HUES48 (cell line): ENCODE measurements around the gene BRD9.

Source experiments
- H3K27ac ChIP-seq: one replicate; pipeline ENCODE4 v1.7.0; 2013; ENCODE audit warnings: low read depth, low read length, inconsistent platforms
- H3K27me3 ChIP-seq: 2 replicates; pipeline ENCODE4 v1.6.1; 2013; ENCODE audit warnings: mild to moderate bottlenecking, low read length; ENCODE audit not compliant: control insufficient read depth, insufficient read depth
- H3K36me3 ChIP-seq: 2 replicates; pipeline ENCODE4 v1.6.1; 2013; ENCODE audit warnings: low read length; ENCODE audit not compliant: control insufficient read depth, insufficient read depth
- H3K4me1 ChIP-seq: 2 replicates; pipeline ENCODE4 v1.6.1; 2013; ENCODE audit warnings: mild to moderate bottlenecking, low read length; ENCODE audit not compliant: control insufficient read depth, insufficient read depth
- H3K4me3 ChIP-seq: 2 replicates; pipeline ENCODE4 v1.5.1; 2013; ENCODE audit warnings: mild to moderate bottlenecking, low read depth, low read length
- H3K9ac ChIP-seq: 2 replicates; pipeline ENCODE4 v1.6.1; 2013; ENCODE audit warnings: mild to moderate bottlenecking, low read depth, low read length, moderate library complexity
- H3K9me3 ChIP-seq: 2 replicates; pipeline ENCODE4 v1.6.1; 2013; ENCODE audit warnings: low read length; ENCODE audit not compliant: control insufficient read depth, insufficient read depth

BRD9 gene

GRCh38 chr5:911601-912000, 19.0 kb upstream of the BRD9 start:
- peaks cover 82% of the 10 kb centered on the region for H3K36me3 ChIP-seq
- no peak overlapping the region for H3K4me3 ChIP-seq

GRCh38 chr5:910769-911160, 18.2 kb upstream of the BRD9 start:
- peaks cover 82% of the 10 kb centered on the region for H3K36me3 ChIP-seq
- no peak overlapping the region for H3K27ac ChIP-seq
- H3K9me3 ChIP-seq: no peaks in the 10 kb centered on the region

More at GRCh38 chr5:911601-912000, 19.0 kb upstream of the BRD9 start:
- no peak overlapping the region for H3K9ac ChIP-seq
- H3K4me1 ChIP-seq: no peaks in the 10 kb centered on the region
- no peaks in the 10 kb centered on the region for H3K27me3 ChIP-seq
- H3K9me3 ChIP-seq: no peaks in the 10 kb centered on the region
- no peak overlapping the region for H3K27ac ChIP-seq

GRCh38 chr5:909994-910768, 17.6 kb upstream of the BRD9 start:
- peaks cover 83% of the 10 kb centered on the region for H3K36me3 ChIP-seq
- no peaks in the 10 kb centered on the region for H3K4me1 ChIP-seq
- H3K4me3 ChIP-seq: no peak overlapping the region
- H3K27me3 ChIP-seq: no peaks in the 10 kb centered on the region
- H3K9me3 ChIP-seq: no peaks in the 10 kb centered on the region
- no peak overlapping the region for H3K27ac ChIP-seq
- no peak overlapping the region for H3K9ac ChIP-seq

More at GRCh38 chr5:910769-911160, 18.2 kb upstream of the BRD9 start:
- Histone ChIP-seq H3K4me1 (no peaks in the 10 kb centered on the region), H3K27me3 (no peaks in the 10 kb centered on the region), H3K9ac (no peak overlapping the region), H3K4me3 (no peak overlapping the region)

- H3K4me1 ChIP-seq: no peaks in the 10 kb centered on the region
- no peak overlapping the region for H3K4me3 ChIP-seq
- H3K9ac ChIP-seq: no peak overlapping the region
- no peaks in the 10 kb centered on the region for H3K9me3 ChIP-seq
- H3K27me3 ChIP-seq: no peaks in the 10 kb centered on the region
- H3K36me3 ChIP-seq: peaks cover 83% of the 10 kb centered on the region
- no peak overlapping the region for H3K27ac ChIP-seq
These were observed 16.5 kb upstream of the BRD9 start for GRCh38 chr5:909086-909485.

DNA sequence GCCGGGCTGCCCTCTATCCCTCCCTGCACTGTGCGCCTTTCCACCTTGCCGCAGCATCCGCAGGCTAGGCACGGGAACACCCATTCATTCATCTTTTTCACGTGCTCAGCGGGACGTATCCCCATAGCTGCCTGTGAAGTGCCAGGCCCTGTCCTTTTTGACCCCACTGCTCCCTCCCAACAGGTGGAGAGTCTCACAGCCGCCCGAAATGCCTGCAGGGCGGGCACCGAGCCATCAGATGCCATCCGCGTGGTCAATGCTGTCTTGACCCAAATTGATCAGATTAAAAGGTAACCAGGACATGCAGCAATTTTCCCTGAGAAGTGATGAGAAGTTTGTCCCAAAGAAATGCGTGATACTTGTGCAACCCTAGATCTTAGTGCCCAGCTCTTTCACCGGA, 15.6 kb upstream of the BRD9 start:
- no peak overlapping the region for H3K27ac ChIP-seq
- no peak overlapping the region for H3K4me3 ChIP-seq
- H3K27me3 ChIP-seq: no peaks in the 10 kb centered on the region
- no peak overlapping the region for H3K9ac ChIP-seq
- H3K36me3 ChIP-seq: peaks cover 81% of the 10 kb centered on the region
- no peaks in the 10 kb centered on the region for H3K9me3 ChIP-seq
- H3K4me1 ChIP-seq: no peaks in the 10 kb centered on the region

DNA sequence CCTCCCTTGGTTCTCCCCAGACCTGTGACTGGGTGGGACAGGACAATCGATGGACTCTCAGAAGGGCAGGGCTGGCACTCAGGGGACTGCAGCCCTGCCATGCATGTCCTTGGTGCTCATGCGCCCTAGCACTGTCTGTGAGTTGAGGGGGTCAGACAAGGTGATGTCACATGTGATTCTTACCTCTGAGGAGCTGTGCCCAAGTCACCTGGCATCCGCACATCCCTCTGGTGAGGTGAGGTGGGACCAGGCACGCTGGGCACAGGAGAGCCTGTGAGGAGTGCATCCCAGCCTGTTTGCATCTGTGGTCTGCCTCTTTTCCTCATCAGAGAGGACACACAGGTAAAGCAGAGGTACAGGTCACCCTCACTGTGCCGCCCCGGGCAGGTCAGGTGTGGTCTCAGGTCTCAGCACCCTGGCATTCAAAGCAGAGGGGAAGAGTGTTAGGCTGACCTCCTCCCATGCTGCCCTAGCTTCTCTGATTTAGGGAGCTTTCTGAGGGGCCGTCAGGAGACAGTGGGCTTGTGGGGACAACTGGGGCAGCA, 14.8 kb upstream of the BRD9 start:
- H3K9ac ChIP-seq: no peak overlapping the region
- H3K36me3 ChIP-seq: peaks cover 79% of the 10 kb centered on the region
- no peaks in the 10 kb centered on the region for H3K27me3 ChIP-seq

DNA sequence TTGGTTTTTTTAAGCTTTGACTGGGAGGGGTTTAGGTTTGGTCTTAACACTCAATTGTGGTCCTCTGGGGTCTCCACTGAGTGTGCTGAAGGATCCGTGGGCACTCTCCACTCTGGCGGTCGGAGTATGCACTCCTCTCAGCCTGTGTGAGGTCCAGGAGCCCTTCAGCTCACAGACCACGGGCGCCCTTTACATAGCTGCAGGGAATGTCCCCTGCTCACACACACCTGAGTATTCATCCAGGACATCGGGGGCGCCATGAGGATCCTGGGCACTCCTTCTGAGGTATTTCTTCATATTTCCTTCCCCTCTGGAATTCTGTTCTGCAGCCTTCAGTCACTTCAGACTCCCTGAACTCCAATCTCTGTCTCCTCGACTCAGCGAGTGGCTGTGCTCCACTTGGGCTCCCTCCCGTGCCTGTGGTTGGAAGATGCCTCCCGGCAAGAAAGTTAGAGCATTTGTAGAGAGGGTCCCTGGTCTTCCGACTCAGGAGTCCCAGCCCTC, 12.6 kb upstream of the BRD9 start:
- Histone ChIP-seq H3K9me3 (no peaks in the 10 kb centered on the region), H3K9ac (no peak overlapping the region)

More for the DNA sequence above, 14.8 kb upstream of the BRD9 start:
- Histone ChIP-seq H3K4me3 (no peak overlapping the region), H3K27ac (no peak overlapping the region), H3K9me3 (no peaks in the 10 kb centered on the region), H3K4me1 (no peaks in the 10 kb centered on the region)

GRCh38 chr5:903756-904096, 11.1 kb upstream of the BRD9 start:
- Histone ChIP-seq H3K4me3 (no peak overlapping the region), H3K27ac (no peak overlapping the region), H3K4me1 (no peaks in the 10 kb centered on the region), H3K9ac (no peak overlapping the region), H3K9me3 (no peaks in the 10 kb centered on the region), H3K27me3 (no peaks in the 10 kb centered on the region), H3K36me3 (peaks cover 82% of the 10 kb centered on the region)

More for the DNA sequence above, 12.6 kb upstream of the BRD9 start:
- Histone ChIP-seq H3K4me1 (no peaks in the 10 kb centered on the region), H3K27me3 (no peaks in the 10 kb centered on the region), H3K27ac (no peak overlapping the region), H3K4me3 (no peak overlapping the region), H3K36me3 (peaks cover 86% of the 10 kb centered on the region)

DNA sequence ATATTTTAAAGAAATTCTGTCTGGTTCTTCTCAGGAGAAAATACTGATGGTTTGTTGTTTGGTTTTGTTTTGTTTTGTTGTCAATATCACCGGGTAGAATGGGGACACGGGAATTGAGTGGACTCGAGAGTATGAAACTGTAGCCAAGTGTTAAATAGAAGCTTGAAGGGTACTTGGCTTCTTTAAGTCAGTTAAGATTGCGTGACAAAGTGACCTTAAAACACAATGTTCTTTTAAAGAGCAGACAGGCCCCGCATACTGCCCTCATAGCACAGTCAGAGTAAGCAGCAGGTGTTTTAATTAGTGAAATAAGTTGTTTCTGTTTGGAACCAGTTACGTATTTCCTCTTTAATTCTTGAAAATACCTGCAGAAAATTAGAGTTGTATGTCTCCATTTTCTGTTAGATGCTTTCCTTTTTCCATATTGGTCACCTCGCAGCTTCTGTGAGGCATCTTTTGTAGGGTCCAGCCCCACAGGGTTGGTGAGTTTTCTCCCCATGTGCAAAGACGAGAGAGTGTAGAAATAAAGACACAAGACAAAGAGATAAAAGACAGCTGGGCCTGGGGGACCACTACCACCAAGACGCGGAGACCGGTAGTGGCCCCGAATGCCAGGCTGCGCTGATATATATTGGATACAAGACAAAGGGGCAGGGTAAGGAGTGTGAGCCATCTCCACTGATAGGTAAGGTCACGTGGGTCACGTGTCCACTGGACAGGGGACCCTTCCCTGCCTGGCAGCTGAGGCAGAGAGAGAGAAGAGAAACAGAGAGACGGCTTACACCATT, 9.7 kb upstream of the BRD9 start:
- Histone ChIP-seq H3K9me3 (no peaks in the 10 kb centered on the region), H3K4me3 (no peak overlapping the region), H3K4me1 (no peaks in the 10 kb centered on the region), H3K9ac (no peak overlapping the region), H3K36me3 (peaks cover 70% of the 10 kb centered on the region), H3K27me3 (no peaks in the 10 kb centered on the region), H3K27ac (no peak overlapping the region)

DNA sequence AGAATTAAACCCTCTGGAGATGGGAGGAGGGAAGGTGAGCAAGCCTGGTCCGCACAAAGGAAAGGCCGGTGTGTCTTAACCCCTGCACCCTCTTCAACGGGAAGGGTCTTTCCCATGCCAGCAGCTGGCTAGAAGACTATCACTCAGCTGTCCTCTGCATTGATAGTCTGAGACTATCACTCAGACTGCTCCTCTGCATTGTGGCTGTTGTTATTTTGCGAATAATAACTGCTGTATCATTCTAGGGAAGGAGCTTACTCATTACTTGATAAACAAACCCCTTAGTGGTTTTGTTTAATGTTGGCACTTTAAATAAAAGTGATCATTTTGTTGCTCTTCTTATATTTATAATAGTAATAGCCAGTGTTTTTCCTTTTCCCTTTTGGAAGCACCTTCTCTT, 8.2 kb upstream of the BRD9 start:
- no peak overlapping the region for H3K9ac ChIP-seq
- H3K36me3 ChIP-seq: peaks cover 68% of the 10 kb centered on the region
- H3K27ac ChIP-seq: no peak overlapping the region
- no peaks in the 10 kb centered on the region for H3K4me1 ChIP-seq
- no peaks in the 10 kb centered on the region for H3K27me3 ChIP-seq
- no peaks in the 10 kb centered on the region for H3K9me3 ChIP-seq
- no peak overlapping the region for H3K4me3 ChIP-seq

GRCh38 chr5:893711-894110, 1.1 kb upstream of the BRD9 start:
- Histone ChIP-seq H3K9ac (peak overlapping the region; percentile 94), H3K9me3 (no peaks in the 10 kb centered on the region), H3K36me3 (peaks cover 60% of the 10 kb centered on the region), H3K27me3 (no peaks in the 10 kb centered on the region), H3K27ac (no peak overlapping the region), H3K4me3 (peak overlapping the region; percentile 89), H3K4me1 (peaks cover 9% of the 10 kb centered on the region; the same call in 1 of the 2 replicates)
